Activated CD8-positive, alpha-beta T cell treated with anti-CD3 and anti-CD28 coated beads for 36 hours (primary cell): ENCODE measurements around the gene MYO5C. TPM values are rescaled to one million over a fixed set of nuclear protein-coding genes. Genes with fewer than 3 reads are reported as not detected.
A peak's percentile ranks its signal among the peaks of the same experiment; 100 is the strongest.

Experiments used
- ATAC-seq: fragments of 200-7000 bp; cut with Tn5 transposase; one replicate; pipeline ENCODE4 v1.10.0; 2021; ENCODE audit warnings: mild to moderate bottlenecking, moderate library complexity
- CTCF ChIA-PET: fragments of 350-600 bp; sonication (Branson Sonifier 250); formaldehyde crosslinking; loops from one replicate; lab custom pipeline; 2021; ENCODE audit warnings: antibody characterized with exemption; lab: Charles Lee
- POLR2A ChIA-PET: fragments of 350-600 bp; sonication (Branson Sonifier 250); formaldehyde crosslinking; loops from one replicate; lab custom pipeline; 2021; ENCODE audit warnings: antibody characterized with exemption; lab: Charles Lee
- DNase-seq: peaks from one replicate; pipeline ENCODE4 v3.0.0-alpha.2; 2020
- H3K27ac Mint-ChIP-seq: one replicate; pipeline ENCODE4 v1.8.0; 2021; ENCODE audit warnings: mild to moderate bottlenecking, mixed read lengths
- H3K27me3 Mint-ChIP-seq: one replicate; pipeline ENCODE4 v1.8.0; 2021; ENCODE audit warnings: mixed read lengths
- H3K36me3 Mint-ChIP-seq: one replicate; pipeline ENCODE4 v1.8.0; 2021; ENCODE audit warnings: low read depth, mixed read lengths
- H3K4me1 Mint-ChIP-seq: one replicate; pipeline ENCODE4 v1.8.0; 2021; ENCODE audit warnings: low read depth, mixed read lengths
- H3K4me3 Mint-ChIP-seq: one replicate; pipeline ENCODE4 v1.8.0; 2021; ENCODE audit warnings: mild to moderate bottlenecking, moderate library complexity, mixed read lengths
- H3K9me3 Mint-ChIP-seq: one replicate; pipeline ENCODE4 v1.8.0; 2021; ENCODE audit warnings: mixed read lengths
- CTCF ChIP-seq: fragments of 200-600 bp; IDR thresholded peaks from one replicate; pipeline ENCODE4 v1.8.0; 2022; ENCODE audit warnings: antibody characterized with exemption, mild to moderate bottlenecking
- intact Hi-C: fragments of 100-400 bp; cut with micrococcal nuclease; formaldehyde crosslinking; loops from one replicate; pipeline ENCODE4 v1.10.0; 2022
- total RNA-seq, 2 experiments: library from RNA; stranded (reverse); gene quantifications; one replicate each; pipeline ENCODE4 v1.2.3, GENCODE V29; 2021

The MYO5C gene
- total RNA-seq, 2 experiments from 2014 or later, result 1.3 to 1.9 TPM

DNA sequence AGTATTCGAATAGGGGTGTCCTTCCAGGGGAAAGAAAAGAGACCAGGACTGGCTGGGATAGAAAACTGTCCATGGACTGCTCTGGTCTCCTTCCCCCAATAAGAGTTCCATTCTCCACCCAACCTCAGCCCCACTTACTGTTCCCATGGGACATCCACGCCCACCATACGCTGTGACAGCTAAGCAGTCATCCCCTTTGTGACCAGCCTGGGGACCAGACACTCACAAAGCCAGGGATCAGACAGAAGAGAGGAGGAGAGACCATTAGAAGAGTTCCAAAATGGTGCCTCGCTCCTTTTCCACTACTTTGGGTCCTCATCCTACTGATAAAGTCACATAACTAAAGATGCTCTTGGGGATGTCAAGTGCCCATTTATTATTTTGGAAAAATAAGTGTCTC, 76.8 kb downstream of the MYO5C start:
- Mint-ChIP-seq H3K27ac (no peak overlapping the region), H3K4me1 (peaks cover 23% of the 10 kb centered on the region), H3K36me3 (no peaks in the 10 kb centered on the region), H3K4me3 (no peak overlapping the region), H3K9me3 (no peaks in the 10 kb centered on the region), H3K27me3 (no peaks in the 10 kb centered on the region)
- no peak for TF ChIP-seq CTCF
- ChIA-PET CTCF (interaction anchor here (3.2 kb wide), 1 partner anchor 11 kb away, joined by 20 read pairs; no protein-coding TSS in a partner anchor), POLR2A (no interaction called here)
- intact Hi-C loops, result no loop called here
- DNase-seq (no peak), ATAC-seq (no peak)

- ChIA-PET POLR2A (no interaction called here), CTCF (interaction anchor here (0.9 to 3.2 kb wide), 2 partner anchors 10 to 40 kb away, joined by 3 to 20 read pairs; no protein-coding TSS in a partner anchor)
- Mint-ChIP-seq H3K4me1 (peaks cover 23% of the 10 kb centered on the region), H3K27ac (no peak overlapping the region), H3K4me3 (no peak overlapping the region), H3K27me3 (no peaks in the 10 kb centered on the region), H3K9me3 (no peaks in the 10 kb centered on the region), H3K36me3 (no peaks in the 10 kb centered on the region)
- intact Hi-C loops, result no loop called here
- no peak for TF ChIP-seq CTCF
- no peak for ATAC-seq
- DNase-seq, result no peak
Measured at GRCh38 chr15:52218371-52218770, 77.2 kb downstream of the MYO5C start.

- Mint-ChIP-seq H3K9me3 (no peaks in the 10 kb centered on the region), H3K27ac (no peak overlapping the region), H3K4me3 (no peak overlapping the region), H3K4me1 (peaks cover 14% of the 10 kb centered on the region), H3K36me3 (no peaks in the 10 kb centered on the region), H3K27me3 (no peaks in the 10 kb centered on the region)
- no peak for ATAC-seq
- CTCF ChIA-PET, result interaction anchor here (0.8 to 5.5 kb wide), 8 partner anchors 9 to 46 kb away, joined by 3 to 54 read pairs (median 4); no protein-coding TSS in a partner anchor
- POLR2A ChIA-PET, result interaction anchor here (0.7 kb wide), 1 partner anchor 39 kb away, joined by 3 read pairs; no protein-coding TSS in a partner anchor
- intact Hi-C loops, result no loop called here
- TF ChIP-seq CTCF, result no peak
- DNase-seq, result peak; percentile 37
Measured at GRCh38 chr15:52217186-52217585, 78.4 kb downstream of the MYO5C start.

DNA sequence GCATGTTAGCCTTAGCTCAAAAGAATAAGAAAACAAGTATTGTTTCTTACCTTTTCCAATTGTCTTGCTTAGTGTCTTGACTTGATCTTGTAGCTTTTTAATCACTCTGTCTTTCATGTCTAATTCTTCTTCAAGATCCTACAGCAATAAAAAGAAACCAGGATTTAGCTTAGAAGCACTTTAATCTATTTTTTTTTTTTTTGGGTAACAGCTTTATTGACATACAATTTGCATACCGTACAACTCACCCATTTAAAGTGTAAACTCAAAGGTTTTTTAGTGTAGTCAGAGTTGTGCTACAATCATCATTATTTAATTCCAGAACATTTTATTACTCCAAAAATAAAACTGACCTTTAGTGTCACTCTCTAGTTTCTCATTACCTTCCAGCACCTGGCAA, 81.1 kb downstream of the MYO5C start:
- CTCF ChIA-PET, result interaction anchor here (1.0 to 5.5 kb wide), 11 partner anchors 11 to 266 kb away, joined by 3 to 54 read pairs (median 4); no protein-coding TSS in a partner anchor
- DNase-seq, result no peak
- Mint-ChIP-seq H3K36me3 (no peaks in the 10 kb centered on the region), H3K4me3 (no peak overlapping the region), H3K27ac (no peak overlapping the region), H3K9me3 (no peaks in the 10 kb centered on the region), H3K4me1 (no peaks in the 10 kb centered on the region), H3K27me3 (no peaks in the 10 kb centered on the region)
- intact Hi-C loops, result no loop called here
- no peak for ATAC-seq
- POLR2A ChIA-PET, result interaction anchor here (1.1 to 1.7 kb wide), 3 partner anchors 12 to 30 kb away, joined by 3 to 6 read pairs (median 3); no protein-coding TSS in a partner anchor
- TF ChIP-seq CTCF, result no peak

- ATAC-seq, result no peak
- Mint-ChIP-seq H3K27me3 (no peaks in the 10 kb centered on the region), H3K27ac (no peak overlapping the region), H3K9me3 (no peaks in the 10 kb centered on the region), H3K36me3 (no peaks in the 10 kb centered on the region), H3K4me1 (no peaks in the 10 kb centered on the region), H3K4me3 (no peak overlapping the region)
- TF ChIP-seq CTCF, result no peak
- intact Hi-C loops, result no loop called here
- ChIA-PET POLR2A (interaction anchor here (1.7 kb wide), 1 partner anchor 29 kb away, joined by 6 read pairs; no protein-coding TSS in a partner anchor), CTCF (interaction anchor here (1.0 to 5.5 kb wide), 10 partner anchors 9 to 267 kb away, joined by 3 to 54 read pairs (median 6); no protein-coding TSS in a partner anchor)
- DNase-seq, result no peak
Measured at GRCh38 chr15:52213206-52213605, 82.4 kb downstream of the MYO5C start.
